ENCODE results near the gene IGSF9B.

Gene IGSF9B

GRCh38 chr11:133952199-133953190 is 4.3 kb downstream of the IGSF9B start:
- DNase-seq = no peak

GRCh38 chr11:133951327-133952198 is 5.2 kb downstream of the IGSF9B start:
- DNase-seq = no peak

DNA sequence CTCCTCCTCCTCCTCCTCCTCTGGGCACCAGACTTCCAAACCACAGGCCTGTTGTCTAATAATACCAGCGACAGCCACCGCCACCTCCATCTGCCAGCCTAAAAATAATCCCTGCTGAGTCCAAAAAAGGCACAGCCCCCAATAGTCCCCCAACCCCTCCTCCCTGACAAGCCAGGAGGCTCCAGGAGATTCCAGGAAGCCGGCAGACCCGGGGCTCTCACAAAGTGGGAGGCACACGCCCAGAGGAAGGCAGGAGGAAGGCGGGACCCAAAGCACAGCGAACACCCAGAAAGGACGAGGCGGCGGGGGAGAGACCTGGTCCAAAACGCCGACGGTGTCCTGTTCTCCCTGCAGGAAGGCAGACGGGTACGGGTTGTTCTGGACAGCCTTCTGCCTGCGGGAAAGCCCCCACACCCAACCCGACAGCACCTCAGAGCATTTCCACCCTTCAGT is 5.9 kb downstream of the IGSF9B start:
- DNase-seq = no peak

GRCh38 chr11:133950421-133950820 is 6.3 kb downstream of the IGSF9B start:
- no peak for DNase-seq

- DNase-seq = no peak
Measured at GRCh38 chr11:133949129-133949528, 7.6 kb downstream of the IGSF9B start.

DNA sequence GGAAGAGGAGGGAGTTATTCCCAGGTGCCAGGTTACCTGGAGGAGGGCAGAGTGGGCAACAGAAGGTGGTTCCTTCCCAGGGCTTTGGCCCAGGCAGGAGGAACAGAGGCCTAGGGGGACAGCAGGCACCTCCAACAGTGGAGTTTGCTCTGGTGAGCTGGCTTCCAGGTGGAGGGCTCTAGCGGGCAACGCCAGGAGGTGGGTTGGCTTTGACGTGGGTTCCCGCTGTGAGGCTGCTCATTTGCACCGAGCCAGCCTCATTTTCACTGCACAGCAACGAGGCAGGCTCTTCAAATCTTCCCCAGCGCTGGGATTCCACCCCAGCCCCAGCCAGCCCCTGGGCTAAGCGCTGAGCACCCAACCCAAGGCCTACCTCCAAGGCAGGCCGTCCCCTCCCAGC is 8.1 kb downstream of the IGSF9B start:
- DNase-seq = no peak

GRCh38 chr11:133947321-133947756 is 9.4 kb downstream of the IGSF9B start:
- peak; percentile 82 for DNase-seq

- DNase-seq = no peak
Measured at GRCh38 chr11:133946541-133947318, 10.0 kb downstream of the IGSF9B start.

DNA sequence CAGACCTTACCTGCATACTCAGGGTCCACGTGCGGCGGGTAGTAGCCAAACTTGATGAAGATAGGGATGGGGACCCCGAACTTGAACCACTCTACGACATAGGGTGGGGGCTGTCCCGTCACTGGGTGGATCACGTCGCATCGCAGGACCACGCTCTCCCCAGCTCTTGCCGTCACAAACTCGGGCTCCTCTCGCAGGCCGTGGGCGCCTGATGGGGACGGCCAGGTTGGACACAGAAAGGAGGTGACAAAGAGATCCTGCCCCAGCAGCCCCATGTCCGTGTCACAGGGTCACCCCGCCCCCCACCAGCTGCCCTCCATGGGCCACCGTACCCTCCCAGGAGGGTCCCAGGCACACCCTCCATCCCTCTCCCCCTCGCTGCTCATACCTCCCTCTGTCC is 10.7 kb downstream of the IGSF9B start:
- no peak for DNase-seq

DNA sequence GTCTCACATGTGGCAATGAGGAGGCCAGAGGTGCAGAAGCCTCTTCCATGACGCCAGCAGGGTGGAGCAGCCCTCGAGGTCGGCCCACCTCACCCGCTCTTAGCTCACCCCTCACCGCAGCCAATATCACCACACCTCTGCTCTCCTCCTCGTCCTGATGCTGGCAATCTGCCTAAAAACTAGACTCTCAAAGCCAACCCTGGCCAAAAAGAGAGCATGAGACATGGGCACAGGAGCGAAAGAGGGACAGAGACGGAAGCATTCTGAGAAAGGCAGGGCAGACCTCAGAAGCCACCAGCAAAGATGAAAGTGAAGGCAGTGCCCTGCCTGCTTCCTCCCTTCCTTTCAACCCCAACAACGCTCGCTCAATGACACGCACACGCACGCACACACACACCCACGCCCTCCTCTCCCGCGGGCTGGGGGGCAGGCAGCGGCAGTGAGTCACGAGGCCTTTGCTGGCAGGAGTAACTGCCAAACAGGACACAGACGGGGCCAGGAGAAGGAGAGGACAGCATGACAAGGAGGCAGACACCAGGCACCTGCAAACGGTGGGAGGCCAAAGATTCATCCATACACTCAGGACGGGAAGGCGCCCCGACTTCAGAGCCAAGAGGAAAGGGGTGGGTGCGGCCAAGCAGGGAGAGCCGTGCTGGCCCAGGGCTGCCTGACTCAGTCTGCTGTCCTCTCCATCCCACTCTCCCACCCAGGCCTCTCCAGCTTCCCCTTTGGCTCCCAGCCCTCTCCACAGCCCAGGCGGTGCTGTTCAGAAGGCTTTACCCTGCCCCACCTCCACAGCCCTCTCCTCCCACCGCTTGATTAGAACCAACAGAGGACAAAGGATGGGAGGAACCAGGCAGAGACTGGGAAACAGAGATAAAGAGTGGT is 11.4 kb downstream of the IGSF9B start:
- DNase-seq = peak; percentile 89

- no peak for DNase-seq
Measured at GRCh38 chr11:133943950-133944698, 12.6 kb downstream of the IGSF9B start.

- no peak for DNase-seq
Measured at GRCh38 chr11:133942577-133942976, 14.2 kb downstream of the IGSF9B start.

DNA sequence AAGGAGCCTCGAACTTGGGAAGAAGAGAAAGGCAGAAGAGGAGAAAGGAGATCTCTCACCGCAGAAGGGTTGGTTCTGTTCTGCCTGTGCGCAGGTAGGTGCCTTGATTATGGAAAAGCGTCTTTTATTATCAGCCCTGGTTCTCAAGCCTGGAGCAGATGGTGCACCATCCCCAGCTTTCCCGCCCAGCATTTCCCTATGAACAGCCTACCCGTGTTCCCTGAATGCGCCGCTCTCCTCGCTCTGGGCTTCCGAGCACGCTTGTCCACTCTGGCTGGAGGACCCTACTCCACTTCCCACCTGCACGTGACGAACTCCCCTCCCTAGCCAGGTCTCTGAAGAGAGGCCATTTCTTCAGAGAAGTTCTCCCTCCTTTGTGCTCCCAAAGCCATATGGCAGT is 15.2 kb downstream of the IGSF9B start:
- no peak for DNase-seq

DNA sequence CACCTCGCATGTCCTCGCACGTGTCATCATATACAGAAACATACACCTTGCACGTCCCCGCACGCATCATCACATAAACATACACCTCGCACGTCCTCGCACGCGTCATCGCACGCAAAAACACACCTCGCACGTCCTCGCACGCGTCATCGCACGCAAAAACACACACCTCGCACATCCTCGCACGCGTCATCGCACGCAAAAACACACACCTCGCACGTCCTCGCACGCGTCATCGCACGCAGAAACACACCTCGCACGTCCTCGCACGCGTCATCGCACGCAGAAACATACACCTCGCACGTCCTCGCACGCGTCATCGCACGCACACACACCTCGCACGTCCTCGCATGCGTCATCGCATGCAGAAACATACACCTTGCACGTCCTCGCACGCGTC is 16.7 kb downstream of the IGSF9B start:
- DNase-seq = no peak

DNA sequence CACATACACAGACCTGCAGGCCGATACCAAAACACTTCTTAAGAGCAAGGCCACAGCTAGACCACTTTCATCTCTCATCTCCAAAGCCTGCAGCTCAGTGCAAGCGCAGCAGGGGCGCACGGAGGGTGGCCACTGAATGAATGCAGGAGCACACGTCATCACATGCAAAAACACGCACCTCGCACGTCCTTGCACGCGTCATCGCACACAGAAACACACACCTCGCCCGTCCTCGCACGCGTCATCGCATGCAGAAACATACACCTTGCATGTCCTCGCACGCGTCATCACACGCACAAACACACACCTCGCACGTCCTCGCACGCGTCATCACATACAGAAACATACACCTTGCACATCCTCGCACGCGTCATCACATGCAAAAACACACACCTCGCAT is 17.2 kb downstream of the IGSF9B start:
- no peak for DNase-seq

DNA sequence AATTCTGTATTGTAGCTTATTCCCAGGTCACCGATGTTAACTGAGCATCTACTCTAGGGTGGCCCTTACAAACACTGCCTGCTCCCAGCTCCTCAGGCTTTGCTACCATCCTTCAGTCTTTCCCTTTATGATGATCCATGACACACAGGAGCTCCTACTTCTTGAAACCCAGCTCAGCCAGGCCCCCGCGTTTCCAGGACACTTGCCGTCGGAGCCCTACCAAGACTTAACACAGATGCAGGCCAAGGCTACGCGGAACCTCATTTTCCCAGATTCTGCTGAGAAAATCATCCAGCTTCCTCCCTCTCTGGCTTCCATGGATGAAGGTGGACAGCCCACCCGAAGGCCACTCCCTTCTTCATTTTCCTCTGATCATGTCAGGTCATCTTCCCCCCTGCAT is 18.6 kb downstream of the IGSF9B start:
- no peak for DNase-seq

DNA sequence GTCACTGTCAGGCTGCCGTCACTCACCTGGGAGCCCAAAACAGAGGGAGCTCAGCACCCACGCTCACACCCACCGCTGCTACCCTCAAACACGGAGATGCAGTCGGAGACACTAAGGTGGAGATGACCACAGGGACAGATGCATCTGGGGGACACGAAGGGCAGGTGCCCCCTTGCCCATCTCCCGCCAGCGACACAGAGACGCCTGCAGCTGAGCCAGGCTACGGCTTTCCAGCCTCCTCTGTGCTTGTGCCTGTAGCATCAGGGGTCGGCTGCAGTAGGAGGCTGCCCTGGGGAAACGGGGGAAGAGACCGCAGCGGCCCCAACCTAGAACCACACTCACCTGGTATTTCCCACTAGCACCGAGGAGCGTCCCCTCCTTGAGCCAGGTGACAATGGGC is 19.3 kb downstream of the IGSF9B start:
- DNase-seq = no peak

GRCh38 chr11:133937015-133937414 is 19.8 kb downstream of the IGSF9B start:
- no peak for DNase-seq

DNA sequence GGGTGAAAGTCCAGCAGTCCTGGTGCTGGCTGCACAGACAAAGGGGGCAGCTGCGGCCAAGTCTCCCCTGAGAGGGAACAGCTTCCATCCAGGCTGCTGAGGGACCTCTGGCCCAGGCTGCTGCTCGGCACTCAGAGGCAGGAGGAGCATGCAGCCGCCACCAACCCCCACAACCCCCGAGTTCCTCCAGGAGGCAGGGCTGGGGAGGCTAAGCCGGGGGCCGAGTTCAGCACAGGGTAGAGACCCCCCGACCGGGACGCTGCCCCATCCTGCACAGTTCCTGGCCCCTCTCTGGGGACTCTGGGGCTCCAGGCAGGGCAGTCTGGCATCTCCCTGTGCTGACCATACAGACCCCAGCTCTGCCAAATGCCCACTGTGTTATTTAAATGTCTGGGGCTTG is 20.2 kb downstream of the IGSF9B start:
- DNase-seq = no peak

GRCh38 chr11:133936136-133936535 is 20.6 kb downstream of the IGSF9B start:
- DNase-seq = no peak

- DNase-seq = no peak
Measured at GRCh38 chr11:133935551-133935910, 21.2 kb downstream of the IGSF9B start.
